ENCODE data around the gene E4F1. TPM values are rescaled to one million over a fixed set of nuclear protein-coding genes. Genes with fewer than 3 reads are reported as not detected.
A peak's percentile ranks its signal among the peaks of the same experiment; 100 is the strongest.

E4F1 gene
- total and polyA plus RNA-seq, 2 of the 13 experiments (the other 11 are each of a cell fraction or from before 2014, with no cell fraction given), result 13.8 to 19.5 TPM

DNA sequence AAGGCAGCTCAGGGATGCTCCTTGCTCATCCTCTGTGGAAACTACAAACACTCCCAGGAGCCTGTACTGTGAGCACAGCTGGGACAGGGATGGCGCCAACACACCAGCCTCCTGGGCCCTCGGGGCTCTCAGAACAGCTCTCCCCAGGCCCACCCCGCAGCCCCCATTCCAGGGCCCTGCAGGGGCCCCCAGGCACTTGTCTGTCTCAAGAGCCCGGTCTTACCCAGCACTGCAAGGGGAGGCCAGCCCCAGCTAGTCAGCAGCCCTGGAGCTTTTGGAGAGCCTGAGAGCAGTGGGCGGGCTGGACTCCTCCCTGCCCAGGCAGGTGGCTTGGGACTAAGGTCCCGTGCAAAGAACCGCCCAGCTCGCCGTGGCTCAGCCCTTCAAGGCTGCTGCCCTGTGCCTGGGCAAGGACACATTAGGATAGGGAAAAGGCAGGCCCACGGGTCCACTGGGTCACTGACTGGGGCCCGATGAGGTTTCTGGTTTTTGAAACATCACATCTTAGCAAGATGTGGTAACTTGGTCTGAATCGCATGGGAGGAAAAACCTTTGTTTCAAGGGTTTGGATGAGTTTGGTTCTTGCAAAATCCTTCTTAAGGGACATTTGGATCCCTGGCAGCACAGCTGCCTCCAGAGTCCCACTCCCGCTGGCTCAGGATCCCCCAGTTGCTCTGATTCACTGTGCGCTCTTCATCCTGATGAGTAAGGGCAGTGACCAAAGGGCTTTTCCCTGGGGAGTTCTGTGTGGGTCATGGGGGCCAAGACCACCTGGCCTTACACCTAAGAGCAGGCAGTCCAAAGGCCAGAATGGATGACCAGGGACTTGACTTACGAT is 15.7 kb downstream of the E4F1 start:
- WGBS (ENCODE audit: low lambda C conversion rate), result 17% methylated on average over 1 of the region's 15 CpGs
- FAIRE-seq, result no peak
- intact Hi-C loops (cut with micrococcal nuclease; ENCODE audit: unreplicated experiment) (no loop called here), in situ Hi-C loops (cut with HindIII; ENCODE audit: extremely low pct_ligation_motif_present, low pct_unique_long_range_greater_than_20kb) (no loop called here)
- TF ChIP-seq SMARCC2 (IDR thresholded peaks at IDR 0.05) (no peak), HOXA9 (CRISPR knock-in tag; IDR thresholded peaks at IDR 0.05; ENCODE audit: borderline replicate concordance) (no peak), POLR2G (IDR thresholded peaks at IDR 0.05; ENCODE audit: low read depth, low read length) (peak; percentile 68), PHB2 (IDR thresholded peaks at IDR 0.05; ENCODE audit: partially characterized antibody) (no peak), AGO2 (optimal IDR thresholded peaks at IDR 0.05; ENCODE audit: low read depth, low read length) (peak; percentile 72), AGO1 (IDR thresholded peaks at IDR 0.05; ENCODE audit: low read depth, low read length, poor library complexity, severe bottlenecking) (peak; percentile 27), POLR2A (IDR thresholded peaks at IDR 0.05; ENCODE audit: insufficient read depth in 1 of 2, low read depth in 2 of 2, low read length in 2 of 2) (0 out of 4 replicates have a peak, but pooled peaks of 1 of the 2 experiments have one; percentile 12), RBFOX2 (IDR thresholded peaks at IDR 0.05; ENCODE audit: low read depth, low read length) (peak; percentile 34; the same call in 1 of the 2 replicates), ZBTB1 (CRISPR knock-in tag; IDR thresholded peaks at IDR 0.05; ENCODE audit: borderline replicate concordance) (no peak), TOPORS (CRISPR knock-in tag; IDR thresholded peaks at IDR 0.05) (0 out of 2 replicates have a peak, but pooled peaks have one; percentile 51), HNF4A (CRISPR knock-in tag; IDR thresholded peaks at IDR 0.05) (peak; percentile 6; the same call in 1 of the 2 replicates), RBM22 (optimal IDR thresholded peaks at IDR 0.05; ENCODE audit: low read length) (peak; percentile 19)
- TF ChIP-seq, protein P1, sequence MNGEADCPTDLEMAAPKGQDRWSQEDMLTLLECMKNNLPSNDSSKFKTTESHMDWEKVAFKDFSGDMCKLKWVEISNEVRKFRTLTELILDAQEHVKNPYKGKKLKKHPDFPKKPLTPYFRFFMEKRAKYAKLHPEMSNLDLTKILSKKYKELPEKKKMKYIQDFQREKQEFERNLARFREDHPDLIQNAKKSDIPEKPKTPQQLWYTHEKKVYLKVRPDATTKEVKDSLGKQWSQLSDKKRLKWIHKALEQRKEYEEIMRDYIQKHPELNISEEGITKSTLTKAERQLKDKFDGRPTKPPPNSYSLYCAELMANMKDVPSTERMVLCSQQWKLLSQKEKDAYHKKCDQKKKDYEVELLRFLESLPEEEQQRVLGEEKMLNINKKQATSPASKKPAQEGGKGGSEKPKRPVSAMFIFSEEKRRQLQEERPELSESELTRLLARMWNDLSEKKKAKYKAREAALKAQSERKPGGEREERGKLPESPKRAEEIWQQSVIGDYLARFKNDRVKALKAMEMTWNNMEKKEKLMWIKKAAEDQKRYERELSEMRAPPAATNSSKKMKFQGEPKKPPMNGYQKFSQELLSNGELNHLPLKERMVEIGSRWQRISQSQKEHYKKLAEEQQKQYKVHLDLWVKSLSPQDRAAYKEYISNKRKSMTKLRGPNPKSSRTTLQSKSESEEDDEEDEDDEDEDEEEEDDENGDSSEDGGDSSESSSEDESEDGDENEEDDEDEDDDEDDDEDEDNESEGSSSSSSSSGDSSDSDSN (CRISPR knock-in tag; IDR thresholded peaks at IDR 0.05), result peak; percentile 15; the same call in 1 of the 2 replicates
- TF ChIP-seq, protein P2, sequence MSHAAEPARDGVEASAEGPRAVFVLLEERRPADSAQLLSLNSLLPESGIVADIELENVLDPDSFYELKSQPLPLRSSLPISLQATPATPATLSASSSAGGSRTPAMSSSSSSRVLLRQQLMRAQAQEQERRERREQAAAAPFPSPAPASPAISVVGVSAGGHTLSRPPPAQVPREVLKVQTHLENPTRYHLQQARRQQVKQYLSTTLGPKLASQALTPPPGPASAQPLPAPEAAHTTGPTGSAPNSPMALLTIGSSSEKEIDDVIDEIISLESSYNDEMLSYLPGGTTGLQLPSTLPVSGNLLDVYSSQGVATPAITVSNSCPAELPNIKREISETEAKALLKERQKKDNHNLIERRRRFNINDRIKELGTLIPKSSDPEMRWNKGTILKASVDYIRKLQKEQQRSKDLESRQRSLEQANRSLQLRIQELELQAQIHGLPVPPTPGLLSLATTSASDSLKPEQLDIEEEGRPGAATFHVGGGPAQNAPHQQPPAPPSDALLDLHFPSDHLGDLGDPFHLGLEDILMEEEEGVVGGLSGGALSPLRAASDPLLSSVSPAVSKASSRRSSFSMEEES (CRISPR knock-in tag; IDR thresholded peaks at IDR 0.05), result no peak
- TF ChIP-seq, protein P3, sequence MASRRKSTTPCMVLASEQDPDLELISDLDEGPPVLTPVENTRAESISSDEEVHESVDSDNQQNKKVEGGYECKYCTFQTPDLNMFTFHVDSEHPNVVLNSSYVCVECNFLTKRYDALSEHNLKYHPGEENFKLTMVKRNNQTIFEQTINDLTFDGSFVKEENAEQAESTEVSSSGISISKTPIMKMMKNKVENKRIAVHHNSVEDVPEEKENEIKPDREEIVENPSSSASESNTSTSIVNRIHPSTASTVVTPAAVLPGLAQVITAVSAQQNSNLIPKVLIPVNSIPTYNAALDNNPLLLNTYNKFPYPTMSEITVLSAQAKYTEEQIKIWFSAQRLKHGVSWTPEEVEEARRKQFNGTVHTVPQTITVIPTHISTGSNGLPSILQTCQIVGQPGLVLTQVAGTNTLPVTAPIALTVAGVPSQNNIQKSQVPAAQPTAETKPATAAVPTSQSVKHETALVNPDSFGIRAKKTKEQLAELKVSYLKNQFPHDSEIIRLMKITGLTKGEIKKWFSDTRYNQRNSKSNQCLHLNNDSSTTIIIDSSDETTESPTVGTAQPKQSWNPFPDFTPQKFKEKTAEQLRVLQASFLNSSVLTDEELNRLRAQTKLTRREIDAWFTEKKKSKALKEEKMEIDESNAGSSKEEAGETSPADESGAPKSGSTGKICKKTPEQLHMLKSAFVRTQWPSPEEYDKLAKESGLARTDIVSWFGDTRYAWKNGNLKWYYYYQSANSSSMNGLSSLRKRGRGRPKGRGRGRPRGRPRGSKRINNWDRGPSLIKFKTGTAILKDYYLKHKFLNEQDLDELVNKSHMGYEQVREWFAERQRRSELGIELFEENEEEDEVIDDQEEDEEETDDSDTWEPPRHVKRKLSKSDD (CRISPR knock-in tag; IDR thresholded peaks at IDR 0.05; ENCODE audit: low read depth), result 0 out of 2 replicates have a peak, but pooled peaks have one; percentile 32
- Histone ChIP-seq H3K9ac (ENCODE audit: insufficient read depth, low read depth, low read length) (no peak overlapping the region), H3K4me3 (replicated peaks in 1 of 3; ENCODE audit: insufficient read depth in 1 of 3, low read depth in 2 of 3, low read length in 3 of 3) (no peak overlapping the region), H3K4me1 (ENCODE audit: insufficient read depth, low read length) (peaks cover 31% of the 10 kb centered on the region), H3K4me2 (ENCODE audit: low read depth, low read length) (no peak overlapping the region), H4K20me1 (ENCODE audit: insufficient read depth, low read length) (0 out of 2 replicates have a peak, but pooled peaks cover 2% of the 10 kb centered on the region), H3K27me3 (ENCODE audit: control insufficient read depth in 1 of 2, insufficient read depth in 2 of 2, low read length in 2 of 2) (no peaks in the 10 kb centered on the region), H3K36me3 (replicated peaks in 1 of 2; ENCODE audit: control insufficient read depth in 1 of 2, insufficient read depth in 2 of 2, low read length in 2 of 2) (peaks cover 6 to 23% of the 10 kb centered on the region in 2 experiments; a peak in 4 of 5 replicates), H2AFZ (ENCODE audit: low read length) (no peak overlapping the region), H3K79me2 (ENCODE audit: insufficient read depth, low read length) (no peaks in the 10 kb centered on the region), H3K9me3 (ENCODE audit: low read length) (no peaks in the 10 kb centered on the region), H3K27ac (ENCODE audit: extremely low read length, insufficient read depth, low read length) (peak overlapping the region; percentile 37)
- DNase-seq (ENCODE audit: low spot score), result no peak
- BruUV-seq (replicated peaks), result no TSS peak
- ATAC-seq, result peak; percentile 42
- ChIA-PET POLR2A (interaction anchor here (0.9 to 3.5 kb wide), 5 partner anchors 12 to 84 kb away, joined by 3 to 16 read pairs (median 4); partner anchors contain the start of genes ECI1, PGP and TRAF7), CTCF (ENCODE audit: low intra/inter-chr PET ratio, low total read pairs) (no interaction called here)
